ENCODE data around the gene TPRG1L. TPM values are rescaled to one million over a fixed set of nuclear protein-coding genes. Genes with fewer than 3 reads are reported as not detected.

The TPRG1L gene
- total and polyA plus RNA-seq, 2 of the 4 experiments (the other 2 are of a cell fraction), result 25.3 to 39.5 TPM

DNA sequence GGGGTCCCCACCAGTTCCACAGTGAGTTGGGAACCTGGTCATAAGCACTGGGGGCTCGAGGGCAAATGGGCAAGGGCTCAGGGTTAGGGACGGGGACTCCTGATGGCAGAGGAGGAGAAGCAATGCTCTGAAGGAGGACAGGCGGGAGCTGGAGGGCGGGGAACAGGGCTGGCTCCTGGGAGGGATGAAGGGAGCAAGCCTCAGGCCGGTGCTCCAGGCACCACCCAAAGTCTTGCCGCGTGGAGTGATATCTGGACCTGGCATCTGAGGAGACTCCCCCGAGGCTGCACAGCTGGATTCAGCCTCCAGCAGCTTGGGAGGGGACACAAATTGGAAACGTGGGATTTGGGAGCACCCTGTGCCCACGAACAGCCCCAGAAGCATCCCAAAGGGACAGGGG is 24.5 kb upstream of the TPRG1L start:
- Histone ChIP-seq H3K9ac (ENCODE audit: low read depth, low read length) (no peak overlapping the region), H4K8ac (ENCODE audit: low read depth in 2 of 2, low read length in 2 of 2) (no peak overlapping the region), H2BK15ac (ENCODE audit: low read depth, low read length) (no peak overlapping the region), H3K4me3 (ENCODE audit: insufficient read depth, low read depth, low read length) (no peak overlapping the region), H3K79me1 (ENCODE audit: low read depth in 1 of 2, low read length in 2 of 2) (no peaks in the 10 kb centered on the region), H2BK120ac (ENCODE audit: low read depth, low read length) (no peak overlapping the region), H4K5ac (ENCODE audit: low read depth, low read length) (no peak overlapping the region), H3K4me2 (ENCODE audit: low read depth, low read length) (no peak overlapping the region), H3K56ac (ENCODE audit: extremely low read depth, insufficient read depth, low read length) (no peak overlapping the region), H2BK5ac (ENCODE audit: low read depth, low read length, poor library complexity, severe bottlenecking) (no peak overlapping the region), H3K27me3 (ENCODE audit: control insufficient read depth, insufficient read depth, low read length) (peaks cover 12% of the 10 kb centered on the region), H3K9me3 (ENCODE audit: control insufficient read depth, insufficient read depth, low read length) (no peaks in the 10 kb centered on the region), H4K91ac (ENCODE audit: insufficient read depth, low read depth, low read length) (no peak overlapping the region), H3K4ac (ENCODE audit: low read depth, low read length) (no peak overlapping the region), H3K23ac (ENCODE audit: low read depth, low read length) (no peak overlapping the region), H3K9me1 (ENCODE audit: insufficient read depth, low read length) (no peaks in the 10 kb centered on the region; the same call in 1 of the 2 replicates), H2AK9ac (replicated peaks; ENCODE audit: low read depth, low read length, poor library complexity) (no peak overlapping the region), H3K18ac (ENCODE audit: low read depth, low read length) (no peak overlapping the region), H3K4me1 (ENCODE audit: control insufficient read depth, insufficient read depth, low read length) (no peaks in the 10 kb centered on the region), H3K14ac (replicated peaks; ENCODE audit: low read depth, low read length) (no peak overlapping the region), H3K36me3 (ENCODE audit: control insufficient read depth, insufficient read depth, low read length) (no peaks in the 10 kb centered on the region), H2AFZ (replicated peaks; ENCODE audit: low read length, poor library complexity) (no peak overlapping the region), H2AK5ac (ENCODE audit: low read depth, low read length) (no peak overlapping the region), H4K20me1 (ENCODE audit: insufficient read depth, low read length) (no peaks in the 10 kb centered on the region), H3K27ac (ENCODE audit: insufficient read depth, low read length) (no peak overlapping the region), H2BK20ac (ENCODE audit: low read depth, low read length) (no peak overlapping the region)
- intact Hi-C loops (cut with micrococcal nuclease) (no loop called here), dilution Hi-C loops (cut with HindIII; ENCODE audit: low sequenced_read_pairs, unreplicated experiment) (no loop called here), in situ Hi-C loops (cut with MboI; ENCODE audit: low sequenced_read_pairs) (no loop called here)
- ATAC-seq (ENCODE audit: low read depth), result no peak
- POLR2A ChIA-PET (ENCODE audit: unreplicated experiment), result no interaction called here
- 60% methylated on average over 6 of the region's 10 CpGs; no CpG with 5 or more reads in 1 of the 2 experiments for WGBS, 2 experiments (ENCODE audit: extremely low coverage in 2 of 2, insufficient read length in 1 of 2)
- CTCF ChIA-PET, result no interaction called here
- no peak for DNase-seq
- no TSS peak for BruUV-seq (replicated peaks)
- no peak for TF ChIP-seq MAFK (IDR thresholded peaks at IDR 0.05; ENCODE audit: low read depth, low read length)
- TF ChIP-seq MXI1 (IDR thresholded peaks at IDR 0.05; ENCODE audit: borderline replicate concordance, low read depth, low read length), result no peak
- TF ChIP-seq RCOR1 (IDR thresholded peaks at IDR 0.05; ENCODE audit: insufficient replicate concordance, low read length), result no peak
- TF ChIP-seq USF2 (IDR thresholded peaks at IDR 0.05; ENCODE audit: low read depth, low read length), result no peak
- no peak for TF ChIP-seq RFX5 (IDR thresholded peaks at IDR 0.05; ENCODE audit: low read depth, low read length)
- no peak for TF ChIP-seq FOS (IDR thresholded peaks at IDR 0.05; ENCODE audit: low read depth, low read length)
- TF ChIP-seq, protein P1, sequence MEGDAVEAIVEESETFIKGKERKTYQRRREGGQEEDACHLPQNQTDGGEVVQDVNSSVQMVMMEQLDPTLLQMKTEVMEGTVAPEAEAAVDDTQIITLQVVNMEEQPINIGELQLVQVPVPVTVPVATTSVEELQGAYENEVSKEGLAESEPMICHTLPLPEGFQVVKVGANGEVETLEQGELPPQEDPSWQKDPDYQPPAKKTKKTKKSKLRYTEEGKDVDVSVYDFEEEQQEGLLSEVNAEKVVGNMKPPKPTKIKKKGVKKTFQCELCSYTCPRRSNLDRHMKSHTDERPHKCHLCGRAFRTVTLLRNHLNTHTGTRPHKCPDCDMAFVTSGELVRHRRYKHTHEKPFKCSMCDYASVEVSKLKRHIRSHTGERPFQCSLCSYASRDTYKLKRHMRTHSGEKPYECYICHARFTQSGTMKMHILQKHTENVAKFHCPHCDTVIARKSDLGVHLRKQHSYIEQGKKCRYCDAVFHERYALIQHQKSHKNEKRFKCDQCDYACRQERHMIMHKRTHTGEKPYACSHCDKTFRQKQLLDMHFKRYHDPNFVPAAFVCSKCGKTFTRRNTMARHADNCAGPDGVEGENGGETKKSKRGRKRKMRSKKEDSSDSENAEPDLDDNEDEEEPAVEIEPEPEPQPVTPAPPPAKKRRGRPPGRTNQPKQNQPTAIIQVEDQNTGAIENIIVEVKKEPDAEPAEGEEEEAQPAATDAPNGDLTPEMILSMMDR (conservative IDR thresholded peaks at IDR 0.05; ENCODE audit: low read depth, low read length), result no peak
- no peak for TF ChIP-seq CHD1 (IDR thresholded peaks at IDR 0.05; ENCODE audit: low read depth, low read length)
- no peak for TF ChIP-seq BHLHE40 (IDR thresholded peaks at IDR 0.05; ENCODE audit: low read depth, low read length)

Measured in IMR-90 (cell line).